C1 segment of cervical spinal cord (tissue), 14 donors: ENCODE data around the gene KIF26B.

ENCODE experiments used
- DNase-seq, 14 donors: peaks; one replicate each; lab custom pipeline; 2025; lab: John Stamatoyannopoulos, UW

The KIF26B gene

DNA sequence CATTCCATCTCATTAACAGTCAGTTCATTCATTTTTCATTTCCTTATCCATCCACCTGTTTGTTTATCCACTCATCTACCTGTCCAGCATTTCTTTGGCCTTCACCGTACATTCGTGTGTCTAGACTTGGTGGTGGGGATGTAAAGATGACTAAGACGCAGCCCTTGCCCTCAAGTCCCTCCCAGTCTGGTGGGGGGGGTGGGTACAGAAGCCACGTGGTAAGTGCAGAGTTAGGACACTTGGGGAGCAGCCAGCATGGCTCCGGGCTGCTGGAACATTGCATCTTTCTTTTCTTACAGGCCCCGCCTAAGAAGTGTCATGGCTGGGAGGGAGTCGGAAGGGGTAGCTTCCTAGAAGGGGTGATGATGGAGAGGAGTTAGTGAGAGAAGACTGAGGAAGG lies 17.2 kb downstream of the KIF26B start:
- no peak for DNase-seq

DNA sequence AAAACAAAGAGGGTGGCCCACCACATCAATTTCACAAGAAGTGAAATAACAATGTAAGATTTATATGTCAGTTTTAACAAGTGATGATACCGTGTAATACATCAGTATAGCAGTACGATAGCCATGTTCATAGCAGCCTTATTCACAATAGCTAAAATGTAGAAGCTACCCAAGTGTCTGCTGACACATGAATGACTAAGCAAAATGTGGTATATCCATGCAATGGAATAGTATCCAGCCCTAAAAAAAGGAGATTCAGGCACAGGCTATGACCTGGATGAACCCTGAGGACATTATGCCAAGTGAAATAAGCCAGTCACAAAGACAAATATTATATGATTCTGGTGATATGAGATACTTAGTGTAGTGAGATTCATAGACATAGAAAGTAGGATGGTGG lies 18.0 kb downstream of the KIF26B start:
- DNase-seq, result no peak

DNA sequence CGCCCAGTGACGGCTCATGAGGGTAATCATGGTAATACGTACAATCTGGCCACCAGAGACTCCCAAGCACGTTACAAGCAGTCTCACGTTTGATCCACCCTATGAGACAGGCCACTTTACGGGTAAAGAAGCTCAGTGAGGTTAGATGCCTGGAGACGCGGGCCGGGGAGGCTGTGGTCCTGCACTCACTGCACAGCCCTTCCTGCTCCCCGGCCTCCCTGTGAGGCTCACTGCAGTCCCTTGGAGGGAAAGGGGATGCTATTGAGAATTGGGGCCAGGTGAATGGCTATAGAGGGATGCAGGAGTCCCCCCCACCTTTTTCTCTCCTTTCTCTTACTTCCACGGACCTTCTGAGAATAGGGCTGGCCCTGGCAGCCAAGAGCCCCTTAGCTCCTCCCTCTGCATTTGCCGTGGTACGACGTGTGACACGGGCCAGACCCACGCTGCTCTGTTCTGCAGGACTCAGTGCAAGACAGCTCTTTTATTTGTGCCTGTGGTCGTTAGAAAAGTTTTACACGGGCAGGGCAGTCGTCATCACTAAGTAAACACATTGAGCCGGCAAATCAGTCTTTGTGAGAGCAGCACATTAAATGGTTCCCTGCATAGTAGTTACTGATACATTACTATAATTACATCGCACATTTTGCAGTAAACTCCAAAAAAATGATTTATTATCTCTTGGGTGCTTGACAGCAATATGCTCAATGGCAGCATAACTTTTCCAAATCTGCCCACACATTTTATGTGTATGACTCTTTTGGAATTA lies 18.8 kb downstream of the KIF26B start:
- no peak for DNase-seq

GRCh38 chr1:245177071-245177900 lies 22.5 kb downstream of the KIF26B start:
- no peak for DNase-seq

GRCh38 chr1:245179706-245180105 lies 24.9 kb downstream of the KIF26B start:
- peak in 1 of 14 donors; percentile 46 for DNase-seq

DNA sequence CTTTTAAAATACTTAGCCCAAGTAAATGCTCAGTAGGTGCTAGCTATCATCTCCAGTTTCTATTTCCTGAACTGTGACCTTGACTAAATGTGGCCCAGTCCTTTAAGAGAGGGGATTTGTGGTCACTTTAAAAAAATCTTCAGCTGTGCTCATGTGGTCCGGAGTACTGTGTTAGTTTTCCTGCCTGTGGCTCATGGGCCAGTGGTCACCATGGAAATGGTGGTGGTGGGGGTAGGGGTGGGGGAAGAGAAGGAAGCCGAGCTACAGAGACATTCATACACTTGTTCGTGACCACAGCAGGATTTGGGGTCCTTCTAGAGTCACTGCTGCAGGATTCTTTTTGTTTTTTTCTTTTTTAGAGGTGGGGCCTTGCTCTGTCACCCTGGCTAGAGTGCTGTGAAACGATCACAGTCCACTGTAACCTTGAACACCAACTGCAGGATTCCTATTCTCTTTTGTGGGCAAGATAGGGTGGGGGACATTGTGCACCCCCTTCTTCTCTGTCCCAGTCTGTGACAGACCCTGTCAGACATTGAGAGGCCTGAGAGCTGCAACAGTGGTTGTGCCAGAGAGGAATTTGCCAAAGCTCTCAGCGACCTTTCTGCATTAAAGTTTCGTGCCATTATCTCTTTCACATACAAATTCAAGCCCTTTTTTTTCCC lies 25.8 kb downstream of the KIF26B start:
- no peak for DNase-seq

DNA sequence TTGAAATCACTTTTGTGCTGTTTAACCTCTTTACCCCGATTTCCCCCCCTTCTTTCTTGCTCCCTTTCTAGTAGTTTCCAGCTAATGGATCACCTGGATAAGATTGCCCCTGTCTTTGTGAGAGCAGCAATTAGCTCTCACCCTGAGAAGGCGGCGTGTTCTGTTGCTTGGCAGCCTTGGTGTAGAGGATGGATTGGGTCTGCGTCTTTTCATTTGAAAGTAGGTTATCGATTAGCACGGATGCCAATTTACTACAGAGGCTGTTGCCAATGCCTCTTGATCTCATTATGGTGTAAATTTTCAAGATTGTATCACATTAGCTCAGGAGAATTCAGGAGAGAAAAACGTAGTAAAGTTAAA lies 26.4 kb downstream of the KIF26B start:
- DNase-seq, result peak in 1 of 14 donors; percentile 10

GRCh38 chr1:245182028-245182427 lies 27.2 kb downstream of the KIF26B start:
- DNase-seq, result no peak

- DNase-seq, result peak in 1 of 14 donors; percentile 15
Observed at GRCh38 chr1:245183429-245183828, 28.6 kb downstream of the KIF26B start.

- no peak for DNase-seq
Observed at GRCh38 chr1:245184779-245185178, 30.0 kb downstream of the KIF26B start.

GRCh38 chr1:245188403-245188802 lies 33.6 kb downstream of the KIF26B start:
- DNase-seq, result no peak

GRCh38 chr1:245195398-245195797 lies 40.6 kb downstream of the KIF26B start:
- DNase-seq, result no peak

DNA sequence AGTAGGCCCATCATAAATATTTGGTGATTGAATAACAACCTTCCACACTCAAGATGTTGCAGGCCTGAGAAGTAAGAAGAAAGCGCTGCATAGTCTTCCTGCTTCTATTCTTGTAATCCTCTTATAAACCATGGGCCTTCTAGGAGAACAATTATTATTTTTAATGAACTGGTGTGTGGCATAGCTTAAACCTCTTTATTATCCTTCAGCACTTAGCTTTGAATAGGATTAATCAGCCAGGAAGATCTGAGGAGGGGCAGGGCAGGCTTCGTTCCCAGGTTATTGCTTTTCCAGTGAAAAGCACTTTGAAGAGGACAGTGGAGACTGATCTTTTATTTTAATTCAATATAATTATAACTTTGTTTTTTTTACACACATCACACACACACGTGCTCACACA lies 42.3 kb downstream of the KIF26B start:
- no peak for DNase-seq

- no peak for DNase-seq
Observed at GRCh38 chr1:245197911-245198379, 43.2 kb downstream of the KIF26B start.

DNA sequence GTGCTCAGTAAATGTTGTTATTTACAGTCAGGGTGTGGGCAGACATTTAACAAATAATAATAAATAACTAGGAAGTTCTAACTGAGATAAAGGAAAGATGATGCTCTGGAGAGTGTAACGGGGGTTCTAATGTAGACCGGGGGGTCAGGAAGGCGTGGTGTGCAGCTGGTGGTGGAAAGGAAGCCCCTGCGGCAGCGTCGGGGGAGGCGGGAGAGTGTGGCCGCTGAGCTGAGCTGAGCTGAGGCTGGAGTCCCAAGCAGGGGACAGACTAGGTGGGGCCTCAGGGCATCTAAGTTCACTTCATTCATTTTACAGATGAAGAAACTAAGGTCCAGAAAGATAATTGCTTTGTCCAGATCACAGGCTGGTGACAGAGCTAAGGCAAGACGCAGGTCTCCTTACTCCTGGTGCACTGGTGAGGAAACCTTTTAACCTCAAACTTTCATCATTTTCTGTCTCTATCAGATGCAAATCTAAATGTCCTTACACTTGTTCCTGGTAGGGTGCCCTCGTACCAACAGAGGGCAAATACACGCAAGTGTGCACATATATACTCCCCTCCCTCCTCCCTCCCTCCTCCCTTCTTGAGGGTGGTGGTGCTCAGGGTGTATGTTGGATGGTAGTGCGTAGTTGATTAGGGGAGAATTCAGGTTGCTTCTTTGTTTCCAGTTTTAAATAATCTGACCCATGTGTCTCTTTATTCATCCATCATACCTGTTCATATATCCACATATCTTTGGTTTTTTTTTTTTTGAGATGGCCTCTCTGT lies 44.1 kb downstream of the KIF26B start:
- DNase-seq, result no peak

DNA sequence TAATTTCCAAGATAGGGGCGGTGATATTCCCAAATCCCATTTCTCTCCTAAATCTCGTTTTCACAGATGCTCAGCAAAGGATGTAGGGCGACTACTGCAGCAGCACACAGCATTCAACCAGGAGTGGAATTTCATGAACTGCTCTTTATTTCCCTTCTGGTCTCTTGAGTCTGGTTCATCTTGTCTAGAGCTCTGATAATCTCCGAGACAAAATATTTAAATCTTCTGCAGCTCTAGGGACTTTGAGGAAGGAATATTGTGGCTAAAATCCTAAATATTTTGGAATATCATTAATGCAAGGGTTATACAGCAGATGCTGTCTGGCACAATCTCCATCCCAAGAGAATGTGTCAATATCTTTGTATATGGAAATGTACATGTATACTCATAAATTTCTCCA lies 45.4 kb downstream of the KIF26B start:
- DNase-seq, result no peak

DNA sequence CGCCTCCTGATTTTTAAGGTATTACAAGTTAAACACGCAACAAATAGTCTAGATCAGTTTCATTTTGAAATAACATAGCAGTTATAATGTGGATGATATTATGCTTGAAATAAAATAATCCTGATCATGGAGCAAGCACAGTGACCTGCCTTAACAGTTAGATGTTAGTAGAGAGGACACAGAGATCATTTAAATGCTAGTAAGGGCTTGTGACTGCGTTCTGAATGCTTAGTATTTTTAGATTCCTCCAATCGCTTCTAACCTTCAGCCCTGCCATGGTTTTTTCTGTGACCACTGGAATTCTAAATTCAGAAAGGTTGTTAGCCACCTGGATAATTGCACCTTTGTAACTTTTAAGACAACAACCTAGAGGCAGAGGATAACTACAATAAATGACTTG lies 46.4 kb downstream of the KIF26B start:
- DNase-seq, result no peak

DNA sequence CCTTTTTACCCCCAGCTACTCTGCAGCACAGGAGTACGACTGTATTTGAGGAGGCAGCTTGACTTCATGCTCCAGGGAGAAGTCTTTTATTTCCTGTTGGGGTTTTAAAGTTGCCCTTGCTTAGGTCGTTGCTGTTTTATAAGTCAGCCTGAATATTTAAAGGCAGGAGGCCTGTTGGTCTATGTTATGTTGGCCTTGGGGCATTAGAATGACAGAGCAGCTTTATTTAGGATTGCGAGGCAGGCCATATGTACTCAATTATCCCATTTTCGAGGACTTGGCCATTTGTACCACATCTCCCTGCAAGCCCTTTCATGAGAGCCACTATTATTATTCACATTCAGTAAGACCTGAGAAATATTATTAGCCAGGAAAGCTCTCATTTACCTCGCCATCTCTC lies 47.0 kb downstream of the KIF26B start:
- DNase-seq, result no peak

DNA sequence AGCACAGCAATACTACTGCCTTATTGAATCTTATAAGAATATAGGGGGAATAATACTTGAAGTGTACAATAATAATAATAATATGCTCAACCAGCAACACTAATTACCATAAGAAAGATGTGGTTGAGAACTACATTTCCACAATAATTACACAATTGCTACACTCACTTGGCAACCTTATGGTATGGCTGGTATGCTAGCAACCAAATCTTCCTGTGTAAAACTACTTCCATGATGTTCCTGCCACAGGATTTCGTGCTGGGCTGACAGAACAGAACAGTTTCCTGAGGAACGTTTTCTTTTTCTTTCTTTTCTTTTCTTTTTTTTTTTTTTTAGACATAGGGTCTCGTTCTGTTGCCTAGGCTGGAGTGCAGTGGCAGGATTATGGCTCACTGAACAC lies 50.6 kb downstream of the KIF26B start:
- DNase-seq, result no peak

- DNase-seq, result no peak
Observed at GRCh38 chr1:245205864-245206263, 51.1 kb downstream of the KIF26B start.

DNA sequence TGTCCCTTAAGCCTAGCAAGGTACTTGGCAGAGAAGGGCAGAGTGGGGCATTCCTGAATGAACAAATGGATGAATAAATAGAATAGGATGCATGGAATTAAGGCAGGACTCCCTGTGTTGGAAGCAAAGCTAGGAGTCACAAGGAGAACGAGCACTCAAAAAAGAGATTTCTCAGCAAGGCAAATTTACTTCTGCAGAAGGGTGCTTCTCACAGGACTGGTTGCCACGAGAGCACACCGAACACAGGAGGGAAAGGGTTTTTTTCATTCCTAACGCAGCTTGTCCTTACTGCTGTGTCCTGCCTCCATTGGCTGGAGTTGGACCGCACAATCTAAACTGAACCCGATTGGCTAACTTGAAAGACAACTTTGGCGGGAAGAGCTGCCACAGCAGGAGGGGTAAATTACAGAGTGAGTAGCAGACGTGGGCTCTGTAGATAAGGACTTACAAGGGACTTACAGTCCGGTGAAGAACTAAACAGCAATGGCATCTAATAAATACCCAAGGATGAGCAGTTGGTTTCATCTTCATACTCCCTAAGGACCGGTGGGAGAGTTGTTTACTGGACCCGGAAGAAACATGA lies 52.4 kb downstream of the KIF26B start:
- no peak for DNase-seq
